ENCODE data around the gene SYT6. TPM values are rescaled to one million over a fixed set of nuclear protein-coding genes. Genes with fewer than 3 reads are reported as not detected.
A peak's percentile ranks its signal among the peaks of the same experiment; 100 is the strongest.

Gene SYT6
- total RNA-seq, 4 donors from 2014 or later, result 0.14 to 0.64 TPM; not detected in 2

- in situ Hi-C loops (cut with MboI; ENCODE audit: low pct_ligation_motif_present in 1 of 4, low pct_unique_long_range_greater_than_20kb in 1 of 4, low sequenced_read_pairs in 3 of 4), result no loop called here
- no peak for DNase-seq
- no peak overlapping the region for H3K4me3 ChIP-seq
- H3K4me1 ChIP-seq, result no peaks in the 10 kb centered on the region
- no peaks in the 10 kb centered on the region for H3K27me3 ChIP-seq
- no peaks in the 10 kb centered on the region for H3K36me3 ChIP-seq
- no peak for TF ChIP-seq POLR2A (IDR thresholded peaks at IDR 0.05)
- TF ChIP-seq CTCF (IDR thresholded peaks at IDR 0.05), result no peak
- no peak for TF ChIP-seq POLR2AphosphoS5 (IDR thresholded peaks at IDR 0.05)
- TF ChIP-seq EP300 (IDR thresholded peaks at IDR 0.05; ENCODE audit: low read depth), result no peak
- 40 to 90% methylated on average over 1 to 8 of the region's 8 CpGs for WGBS, 2 donors (ENCODE audit: low coverage in 1 of 2)
- H3K27ac ChIP-seq, result no peak overlapping the region
- intact Hi-C loops (cut with DNase I; ENCODE audit: low total_unique reads), result no loop called here
- H3K9me3 ChIP-seq, result no peaks in the 10 kb centered on the region
Observed at GRCh38 chr1:114117654-114118053, 36.0 kb downstream of the SYT6 start.

GRCh38 chr1:114116086-114116485 lies 37.6 kb downstream of the SYT6 start:
- in situ Hi-C loops (cut with MboI; ENCODE audit: low pct_ligation_motif_present in 1 of 4, low pct_unique_long_range_greater_than_20kb in 1 of 4, low sequenced_read_pairs in 3 of 4), result no loop called here

GRCh38 chr1:114114185-114115094 lies 39.2 kb downstream of the SYT6 start:
- Histone ChIP-seq H3K27me3 (no peaks in the 10 kb centered on the region), H3K9me3 (no peaks in the 10 kb centered on the region), H3K27ac (no peak overlapping the region), H3K4me3 (no peak overlapping the region), H3K4me1 (no peaks in the 10 kb centered on the region), H3K36me3 (no peaks in the 10 kb centered on the region)
- WGBS, 2 donors (ENCODE audit: low coverage in 1 of 2), result 77 to 94% methylated on average over 3 to 8 of the region's 8 CpGs
- in situ Hi-C loops (cut with MboI; ENCODE audit: low pct_ligation_motif_present in 1 of 4, low pct_unique_long_range_greater_than_20kb in 1 of 4, low sequenced_read_pairs in 3 of 4), result no loop called here
- no peak for DNase-seq
- intact Hi-C loops (cut with DNase I; ENCODE audit: low total_unique reads), result no loop called here
- TF ChIP-seq EP300 (IDR thresholded peaks at IDR 0.05; ENCODE audit: low read depth) (no peak), POLR2AphosphoS5 (IDR thresholded peaks at IDR 0.05) (no peak), POLR2A (IDR thresholded peaks at IDR 0.05) (no peak), CTCF (IDR thresholded peaks at IDR 0.05) (no peak)

More at GRCh38 chr1:114116086-114116485, 37.6 kb downstream of the SYT6 start:
- intact Hi-C loops (cut with DNase I; ENCODE audit: low total_unique reads), result no loop called here
- DNase-seq, result no peak
- no peaks in the 10 kb centered on the region for H3K27me3 ChIP-seq
- H3K4me3 ChIP-seq, result no peak overlapping the region
- no peaks in the 10 kb centered on the region for H3K9me3 ChIP-seq
- no peak overlapping the region for H3K27ac ChIP-seq
- no peaks in the 10 kb centered on the region for H3K4me1 ChIP-seq
- 69% methylated on average over 6 of the region's 6 CpGs; no CpG with 5 or more reads in 1 of the 2 donors for WGBS, 2 donors (ENCODE audit: low coverage in 1 of 2)
- no peak for TF ChIP-seq EP300 (IDR thresholded peaks at IDR 0.05; ENCODE audit: low read depth)
- TF ChIP-seq CTCF (IDR thresholded peaks at IDR 0.05), result no peak
- no peak for TF ChIP-seq POLR2AphosphoS5 (IDR thresholded peaks at IDR 0.05)
- TF ChIP-seq POLR2A (IDR thresholded peaks at IDR 0.05), result no peak
- H3K36me3 ChIP-seq, result no peaks in the 10 kb centered on the region

- in situ Hi-C loops (cut with MboI; ENCODE audit: low pct_ligation_motif_present in 1 of 4, low pct_unique_long_range_greater_than_20kb in 1 of 4, low sequenced_read_pairs in 3 of 4), result no loop called here
- Histone ChIP-seq H3K27me3 (no peaks in the 10 kb centered on the region), H3K4me1 (no peaks in the 10 kb centered on the region), H3K36me3 (no peaks in the 10 kb centered on the region), H3K9me3 (no peaks in the 10 kb centered on the region), H3K27ac (no peak overlapping the region), H3K4me3 (no peak overlapping the region)
- intact Hi-C loops (cut with DNase I; ENCODE audit: low total_unique reads), result no loop called here
- 67 to 88% methylated on average over 3 to 10 of the region's 10 CpGs for whole genome bisulfite sequencing, 2 donors (ENCODE audit: low coverage in 1 of 2)
- TF ChIP-seq EP300 (IDR thresholded peaks at IDR 0.05; ENCODE audit: low read depth), result no peak
- no peak for TF ChIP-seq POLR2A (IDR thresholded peaks at IDR 0.05)
- TF ChIP-seq POLR2AphosphoS5 (IDR thresholded peaks at IDR 0.05), result no peak
- no peak for TF ChIP-seq CTCF (IDR thresholded peaks at IDR 0.05)
- DNase-seq, result peak; percentile 11
Observed at GRCh38 chr1:114113411-114114184, 40.1 kb downstream of the SYT6 start.
